ENCODE measurements around the gene PPP2R2C. TPM values are rescaled to one million over a fixed set of nuclear protein-coding genes. Genes with fewer than 3 reads are reported as not detected.

PPP2R2C gene
- total RNA-seq, 1 experiment from 2014 or later: 8.1 TPM

- H3K27ac Mint-ChIP-seq: no peak overlapping the region
- Histone ChIP-seq H3K23me2 (ENCODE audit: insufficient read length, low read depth, low read length, poor library complexity, severe bottlenecking) (no peaks in the 10 kb centered on the region), H3K4me2 (ENCODE audit: insufficient read depth, insufficient read length, low read length) (no peak overlapping the region)
Measured at GRCh38 chr4:6375620-6376295, 96.7 kb downstream of the PPP2R2C start.

More at GRCh38 chr4:6375620-6376295, 96.7 kb downstream of the PPP2R2C start:
- Histone ChIP-seq H3K4ac (ENCODE audit: low read depth, low read length) (no peak overlapping the region), H3K27ac (ENCODE audit: insufficient read length, low read depth, low read length) (no peak overlapping the region), H4K8ac (replicated peaks; ENCODE audit: insufficient read length, low read depth, low read length) (no peak overlapping the region), H3K27me3 (ENCODE audit: insufficient read depth, low read length) (no peaks in the 10 kb centered on the region), H3K9me3 (ENCODE audit: control insufficient read depth, low read depth, low read length) (no peaks in the 10 kb centered on the region), H2BK5ac (ENCODE audit: insufficient read length, low read length) (no peak overlapping the region), H3K14ac (ENCODE audit: insufficient read depth, low read length) (no peak overlapping the region), H2BK15ac (ENCODE audit: low read depth, low read length) (no peak overlapping the region), H3K4me1 (ENCODE audit: insufficient read depth, low read length) (no peaks in the 10 kb centered on the region), H4K91ac (ENCODE audit: insufficient read length, low read depth, low read length) (no peak overlapping the region), H3K79me2 (ENCODE audit: insufficient read depth, low read length) (no peaks in the 10 kb centered on the region), H3K79me1 (ENCODE audit: insufficient read depth, low read depth, low read length, poor library complexity, severe bottlenecking) (no peaks in the 10 kb centered on the region), H2BK120ac (ENCODE audit: low read depth, low read length, poor library complexity, severe bottlenecking) (no peak overlapping the region), H3K56ac (ENCODE audit: insufficient read length, low read depth, low read length) (no peak overlapping the region), H2BK20ac (ENCODE audit: low read depth, low read length, poor library complexity, severe bottlenecking) (no peak overlapping the region), H2AK5ac (ENCODE audit: insufficient read length, low read length) (no peak overlapping the region), H3T11ph (ENCODE audit: low read length) (no peak overlapping the region), H4K20me1 (ENCODE audit: control insufficient read depth, insufficient read depth, insufficient read length) (no peaks in the 10 kb centered on the region), H2BK12ac (ENCODE audit: insufficient read length, low read depth, low read length) (no peak overlapping the region), H3K18ac (ENCODE audit: insufficient read length, low read depth, low read length) (no peak overlapping the region), H3K9ac (ENCODE audit: extremely low read depth, insufficient read length, low read length) (no peak overlapping the region), H2AFZ (ENCODE audit: low read length) (no peak overlapping the region), H3K23ac (ENCODE audit: insufficient read length, low read depth, low read length) (no peak overlapping the region), H4K5ac (ENCODE audit: insufficient read length, low read depth, low read length) (no peak overlapping the region)
- Mint-ChIP-seq H3K9me3 (no peaks in the 10 kb centered on the region), H3K4me1 (peaks cover 9 to 37% of the 10 kb centered on the region in 2 experiments), H3K27me3 (ENCODE audit: low read depth) (peaks cover 2% of the 10 kb centered on the region; the same call in 1 of the 2 replicates), H3K4me3 (no peak overlapping the region), H3K36me3 (ENCODE audit: insufficient read depth in 1 of 3, low read depth in 3 of 3) (no peaks in the 10 kb centered on the region)
- WGBS (ENCODE audit: extremely low coverage, insufficient read length, low lambda C conversion rate): no CpG with 5 or more reads among the region's 19 CpGs
- no peak for DNase-seq
- TF ChIP-seq, protein P1, sequence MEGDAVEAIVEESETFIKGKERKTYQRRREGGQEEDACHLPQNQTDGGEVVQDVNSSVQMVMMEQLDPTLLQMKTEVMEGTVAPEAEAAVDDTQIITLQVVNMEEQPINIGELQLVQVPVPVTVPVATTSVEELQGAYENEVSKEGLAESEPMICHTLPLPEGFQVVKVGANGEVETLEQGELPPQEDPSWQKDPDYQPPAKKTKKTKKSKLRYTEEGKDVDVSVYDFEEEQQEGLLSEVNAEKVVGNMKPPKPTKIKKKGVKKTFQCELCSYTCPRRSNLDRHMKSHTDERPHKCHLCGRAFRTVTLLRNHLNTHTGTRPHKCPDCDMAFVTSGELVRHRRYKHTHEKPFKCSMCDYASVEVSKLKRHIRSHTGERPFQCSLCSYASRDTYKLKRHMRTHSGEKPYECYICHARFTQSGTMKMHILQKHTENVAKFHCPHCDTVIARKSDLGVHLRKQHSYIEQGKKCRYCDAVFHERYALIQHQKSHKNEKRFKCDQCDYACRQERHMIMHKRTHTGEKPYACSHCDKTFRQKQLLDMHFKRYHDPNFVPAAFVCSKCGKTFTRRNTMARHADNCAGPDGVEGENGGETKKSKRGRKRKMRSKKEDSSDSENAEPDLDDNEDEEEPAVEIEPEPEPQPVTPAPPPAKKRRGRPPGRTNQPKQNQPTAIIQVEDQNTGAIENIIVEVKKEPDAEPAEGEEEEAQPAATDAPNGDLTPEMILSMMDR (conservative IDR thresholded peaks at IDR 0.05): no peak

All from H9 (cell line).